CD4-positive, alpha-beta T cell treated with Interleukin-1 beta for 1 hour (primary cell): ENCODE measurements around the gene IL17C.

Source experiments
- DNase-seq, 2 donors: peaks; one replicate each; pipeline ENCODE4 v3.0.0-alpha.2; 2020 to 2022

The IL17C gene

DNA sequence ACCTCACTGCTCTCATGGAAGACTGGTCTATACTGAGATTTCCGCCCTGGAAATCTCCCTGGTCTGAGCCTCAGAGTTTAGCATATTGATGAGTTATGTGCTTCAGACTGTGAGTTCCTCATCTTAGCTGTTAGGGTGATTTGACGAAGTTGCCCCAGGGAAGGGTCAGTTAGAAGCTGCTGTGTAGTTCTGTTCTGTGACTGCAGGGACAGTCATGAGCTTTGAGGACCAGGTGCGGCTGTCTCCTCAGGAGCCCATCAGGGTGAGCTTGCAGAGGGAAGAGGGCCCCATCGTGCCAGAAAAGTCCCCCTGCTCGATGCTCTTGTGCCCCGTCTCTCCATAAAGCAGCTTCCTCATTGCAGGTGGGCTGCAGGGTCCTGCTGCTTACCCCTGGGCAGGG lies 28.3 kb upstream of the IL17C start:
- DNase-seq: no peak

DNA sequence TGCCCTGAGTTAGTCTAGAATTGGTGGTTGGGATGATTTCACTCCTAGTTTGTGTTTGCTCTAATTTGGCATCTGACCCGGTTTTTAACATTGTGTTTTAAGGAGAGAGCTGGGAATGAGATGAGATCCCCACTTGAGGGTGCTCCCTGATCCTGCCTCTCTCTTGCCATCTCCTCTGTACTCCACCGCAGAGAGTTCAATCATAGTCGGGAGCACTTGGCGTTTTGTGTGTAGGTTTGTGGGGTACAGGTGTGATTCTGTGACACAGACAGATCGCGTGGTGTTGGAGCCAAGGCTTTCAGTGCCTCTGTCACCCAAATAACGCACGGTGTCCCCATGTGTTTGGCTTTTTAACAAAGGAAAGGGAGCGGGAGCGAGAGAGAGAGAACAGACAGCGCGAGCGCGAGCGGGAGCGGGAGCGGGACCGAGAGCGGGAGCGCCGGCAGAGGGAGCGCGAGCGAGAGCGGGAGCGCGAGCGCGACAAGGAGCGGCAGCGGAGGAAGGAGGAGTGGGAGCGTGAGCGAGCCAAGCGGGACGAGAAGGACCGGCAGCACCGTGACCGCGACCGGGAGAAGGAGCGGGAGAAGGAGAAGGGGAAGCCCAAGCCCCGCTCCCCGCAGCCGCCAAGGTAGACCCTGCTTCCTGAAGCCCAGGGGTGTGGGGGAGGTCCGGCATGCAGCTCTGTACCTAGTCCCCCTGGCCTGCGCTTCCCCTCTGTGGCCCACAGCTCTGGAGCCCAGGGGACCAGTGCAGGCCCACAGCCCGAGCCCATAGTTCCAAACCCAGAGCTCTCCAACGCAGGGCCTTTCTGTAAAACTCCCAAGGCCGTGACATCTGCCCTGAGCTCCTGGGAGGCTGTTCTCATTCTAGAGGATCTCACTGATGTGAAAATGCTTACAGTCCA lies 27.2 kb upstream of the IL17C start:
- no peak for DNase-seq

DNA sequence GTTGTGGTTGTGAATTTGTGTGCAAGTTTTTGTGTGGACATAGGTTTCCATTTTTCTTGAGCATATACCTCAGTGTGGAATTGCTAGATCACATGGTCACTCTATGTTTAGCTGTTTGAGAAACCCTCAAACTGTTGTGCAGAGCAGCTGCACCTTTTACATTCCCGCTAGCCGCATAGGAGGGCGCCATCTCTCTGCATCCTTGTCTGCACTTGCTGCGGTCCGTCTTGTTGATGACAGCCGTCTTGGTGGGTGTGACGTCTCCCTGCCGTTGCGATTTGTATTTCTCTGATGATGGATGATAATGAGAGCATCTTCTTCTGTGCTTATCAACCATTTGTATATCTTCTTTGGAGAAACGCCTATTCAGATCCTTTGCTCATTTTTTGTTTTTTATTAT lies 25.1 kb upstream of the IL17C start:
- no peak for DNase-seq

DNA sequence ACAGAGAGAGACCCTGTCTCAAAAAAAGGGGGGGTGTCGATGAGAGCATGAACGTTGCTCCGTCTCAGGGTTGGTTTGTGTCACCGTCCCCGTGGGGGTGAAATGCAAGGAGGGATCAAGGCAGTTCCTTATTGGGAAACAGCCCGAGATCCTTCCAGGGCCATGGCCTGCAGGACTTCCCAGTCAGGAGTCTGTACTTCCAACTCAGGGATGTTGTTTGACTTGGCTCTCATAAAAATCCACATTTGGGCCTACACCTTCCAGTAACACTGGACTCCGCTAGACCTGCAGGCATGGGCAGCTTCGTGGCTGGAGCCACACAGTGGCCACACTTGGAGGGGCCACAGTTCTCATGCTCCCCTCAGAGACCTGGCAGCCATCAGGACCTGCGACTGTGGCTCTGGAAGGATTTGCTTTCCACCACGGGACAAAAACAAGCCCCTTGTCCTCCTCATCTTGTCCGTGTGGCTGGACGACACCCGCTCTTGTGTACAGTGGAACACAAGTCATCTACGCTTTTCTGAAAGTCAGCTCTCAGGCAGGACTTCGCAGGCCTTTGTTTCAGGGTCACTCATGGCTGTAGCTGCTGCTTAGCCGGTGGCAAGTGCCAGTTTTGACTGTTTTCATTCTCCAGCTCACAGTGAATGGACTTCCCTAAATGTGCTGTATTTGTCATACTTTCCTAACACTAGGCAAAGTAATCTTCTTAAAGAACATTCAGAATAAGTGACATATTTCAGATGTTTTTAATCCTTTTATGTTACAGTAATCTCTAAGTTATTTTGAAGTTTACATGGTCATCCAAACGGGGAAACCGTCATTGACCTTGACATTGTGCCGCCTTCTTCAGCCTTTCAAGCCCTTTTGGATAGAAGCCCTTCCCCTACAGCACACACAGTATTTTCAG lies 24.2 kb upstream of the IL17C start:
- no peak for DNase-seq

DNA sequence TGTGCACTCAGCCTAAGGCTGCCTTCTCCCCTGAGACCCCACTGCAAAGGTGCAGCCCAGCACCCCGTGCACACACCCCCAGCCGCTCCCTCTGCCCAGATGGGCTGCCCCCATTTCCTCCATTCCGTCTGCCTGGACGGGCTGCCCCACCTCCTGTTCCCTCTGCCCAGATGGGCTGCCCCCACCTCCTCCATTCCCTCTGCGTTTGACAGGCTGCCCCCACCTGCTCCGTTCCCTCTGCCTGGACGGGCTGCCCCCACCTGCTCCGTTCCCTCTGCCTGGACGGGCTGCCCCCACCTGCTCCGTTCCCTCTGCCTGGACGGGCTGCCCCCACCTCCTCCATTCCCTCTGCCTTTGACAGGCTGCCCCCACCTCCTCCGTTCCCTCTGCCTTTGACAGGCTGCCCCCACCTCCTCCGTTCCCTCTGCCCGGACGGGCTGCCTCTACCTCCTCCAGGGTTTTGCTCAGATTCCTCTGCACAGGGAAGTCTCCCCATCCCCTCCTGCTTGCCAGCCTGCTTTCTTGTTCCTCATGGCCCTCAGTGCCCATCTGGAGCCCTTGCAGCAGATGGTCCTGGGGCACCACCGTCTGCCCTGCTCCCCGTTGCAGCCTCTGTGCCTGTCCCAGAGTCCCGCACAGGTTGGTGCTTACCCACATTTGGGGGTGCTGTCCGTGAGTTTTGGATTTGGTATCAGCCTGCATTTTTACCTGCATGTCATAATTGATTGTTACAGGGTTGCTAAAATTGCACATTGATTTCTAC lies 23.4 kb upstream of the IL17C start:
- no peak for DNase-seq

DNA sequence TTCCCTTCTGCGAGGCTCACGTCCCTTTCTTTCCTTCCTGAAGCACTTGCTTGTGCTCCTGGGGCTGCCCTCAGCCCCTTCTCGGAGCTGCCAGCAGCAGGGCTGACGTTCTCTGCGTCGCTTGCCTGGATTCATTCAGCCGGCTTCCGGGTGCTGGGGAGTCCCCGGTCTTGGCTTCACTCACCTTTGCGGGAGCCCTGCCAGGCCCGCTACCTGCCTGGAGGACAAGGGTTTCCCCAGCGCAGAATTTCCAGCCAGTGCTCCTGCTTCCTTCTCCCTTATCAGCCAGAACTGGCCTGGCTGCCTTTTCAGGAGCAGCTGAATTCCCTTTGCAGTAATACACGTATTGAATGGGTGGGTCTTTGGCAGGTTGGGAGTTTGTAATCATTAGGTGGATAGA lies 22.1 kb upstream of the IL17C start:
- DNase-seq: no peak

DNA sequence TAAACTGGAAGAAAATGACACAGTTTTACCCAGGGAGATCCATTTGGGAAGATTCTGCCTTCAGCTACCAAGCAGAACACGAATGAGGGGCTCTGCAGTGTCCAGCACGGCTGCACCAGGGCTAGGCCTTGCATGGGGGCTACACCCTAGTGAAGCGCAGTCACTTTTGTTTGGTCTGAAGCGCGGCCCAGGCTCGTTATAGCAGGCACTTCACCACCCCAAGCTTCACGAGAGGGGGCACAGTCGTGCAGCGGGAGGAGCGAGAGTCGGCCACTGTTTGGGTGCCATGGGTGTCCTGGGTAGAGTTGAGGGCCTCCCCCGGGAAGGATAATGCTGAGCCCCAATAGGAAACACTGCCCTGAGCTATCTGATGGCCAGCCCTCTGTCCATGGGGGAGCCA lies 21.6 kb upstream of the IL17C start:
- no peak for DNase-seq

DNA sequence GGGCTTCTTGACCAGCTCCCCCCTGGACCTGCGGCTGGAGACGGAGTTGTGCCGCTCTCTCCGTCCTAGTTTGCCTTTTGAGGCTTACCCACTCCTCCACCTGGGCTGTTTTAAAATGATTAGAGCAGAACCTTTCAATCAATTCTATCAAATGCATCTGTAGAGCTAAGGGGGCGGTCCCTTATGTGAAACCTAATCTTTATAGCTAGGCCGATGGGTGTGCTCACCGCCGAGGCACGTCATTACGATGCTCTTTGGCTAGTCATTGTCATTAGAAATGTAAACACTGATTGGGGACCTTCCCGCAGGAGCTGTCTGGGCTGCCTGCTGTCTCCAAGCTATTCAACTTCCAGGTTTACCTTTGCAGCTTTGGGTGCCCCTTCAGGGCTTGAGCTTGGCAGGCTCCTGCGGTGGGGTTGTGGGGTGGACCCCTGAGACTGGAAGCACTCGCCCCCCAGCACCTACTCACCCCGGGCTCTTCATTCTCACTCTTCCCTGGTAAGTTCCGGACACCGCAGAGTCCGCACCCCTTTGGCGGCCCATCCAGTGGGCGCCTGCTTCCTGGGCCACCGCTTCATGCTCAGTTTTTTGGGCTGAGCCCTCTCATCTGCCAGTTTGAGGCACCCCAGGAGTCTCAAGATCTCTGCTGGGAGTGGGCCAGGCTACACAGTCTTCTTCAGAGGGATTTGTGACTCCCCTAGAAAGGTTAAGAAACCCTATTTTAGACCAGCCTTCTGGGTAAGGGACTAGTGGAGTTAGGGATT lies 20.9 kb upstream of the IL17C start:
- DNase-seq: no peak

DNA sequence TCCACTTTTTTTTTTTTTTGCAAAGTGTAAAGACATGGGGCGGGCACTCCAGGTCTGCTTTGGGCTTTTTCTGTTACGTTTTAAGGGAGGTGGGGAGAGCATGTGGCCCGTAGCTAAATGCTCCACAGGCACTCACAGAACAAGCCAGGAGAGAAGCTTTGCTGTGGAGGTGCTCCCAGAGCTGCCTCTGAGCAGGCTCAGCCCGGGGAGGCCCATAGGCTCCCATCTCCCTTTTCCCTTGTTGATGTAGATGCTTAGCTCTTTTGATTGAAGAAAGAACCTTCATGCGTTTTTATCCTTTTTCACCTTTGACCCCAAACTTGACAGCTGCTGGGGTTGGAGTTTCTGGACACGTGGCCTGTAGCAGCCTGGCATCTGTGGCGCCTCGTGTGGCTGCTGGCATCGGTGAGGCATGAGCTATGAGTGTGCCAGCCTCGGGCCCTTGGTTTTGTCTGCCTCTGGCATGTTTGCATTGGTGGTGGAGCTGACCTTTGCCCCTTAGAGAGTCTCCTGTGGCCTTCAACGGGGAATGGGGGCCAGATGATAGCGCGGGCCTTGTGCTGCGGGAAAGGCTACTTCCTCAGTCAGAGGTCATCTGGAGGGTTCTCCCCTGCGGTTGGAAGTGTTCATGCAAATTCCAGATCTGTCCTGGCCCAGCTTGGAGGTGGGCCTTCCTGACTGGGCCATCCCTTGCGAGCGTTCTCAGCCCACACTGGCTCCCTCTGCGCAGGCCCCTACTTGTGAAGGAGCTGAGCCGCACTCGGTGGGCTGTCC lies 20.0 kb upstream of the IL17C start:
- no peak for DNase-seq

DNA sequence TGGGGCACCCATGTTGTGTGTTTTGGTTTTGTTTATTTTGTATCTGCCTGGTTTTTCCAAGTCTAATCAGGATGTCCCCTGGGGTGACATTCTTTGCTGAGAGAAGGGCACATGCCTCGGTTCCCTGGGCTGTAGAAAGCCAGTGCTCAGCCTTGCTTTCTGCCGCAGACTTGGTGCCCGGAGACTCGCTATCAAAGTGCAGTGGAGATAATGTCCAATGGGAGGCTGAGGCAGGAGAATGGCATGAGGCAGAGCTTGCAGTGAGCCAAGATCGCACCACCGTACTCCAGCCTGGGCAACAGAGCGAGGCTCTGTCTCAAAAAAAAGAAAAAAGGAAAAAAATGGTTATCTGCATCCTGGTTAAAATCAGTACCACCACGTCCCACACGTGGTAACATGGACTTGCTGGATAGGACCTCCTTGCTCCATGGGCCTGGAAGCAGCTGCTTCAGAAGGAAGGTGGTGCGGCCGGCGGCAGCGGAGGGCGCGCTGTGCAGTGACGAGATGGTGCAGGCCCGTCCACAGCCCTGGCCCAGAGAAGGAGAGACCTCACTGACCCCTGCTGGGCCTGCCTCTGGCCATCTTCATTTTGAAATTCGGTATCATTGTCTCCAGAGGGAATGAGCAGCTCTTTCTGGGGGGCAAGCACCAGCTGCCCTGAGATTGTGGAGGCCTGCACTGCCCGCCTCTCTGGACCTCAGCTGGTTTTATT lies 19.3 kb upstream of the IL17C start:
- no peak for DNase-seq

DNA sequence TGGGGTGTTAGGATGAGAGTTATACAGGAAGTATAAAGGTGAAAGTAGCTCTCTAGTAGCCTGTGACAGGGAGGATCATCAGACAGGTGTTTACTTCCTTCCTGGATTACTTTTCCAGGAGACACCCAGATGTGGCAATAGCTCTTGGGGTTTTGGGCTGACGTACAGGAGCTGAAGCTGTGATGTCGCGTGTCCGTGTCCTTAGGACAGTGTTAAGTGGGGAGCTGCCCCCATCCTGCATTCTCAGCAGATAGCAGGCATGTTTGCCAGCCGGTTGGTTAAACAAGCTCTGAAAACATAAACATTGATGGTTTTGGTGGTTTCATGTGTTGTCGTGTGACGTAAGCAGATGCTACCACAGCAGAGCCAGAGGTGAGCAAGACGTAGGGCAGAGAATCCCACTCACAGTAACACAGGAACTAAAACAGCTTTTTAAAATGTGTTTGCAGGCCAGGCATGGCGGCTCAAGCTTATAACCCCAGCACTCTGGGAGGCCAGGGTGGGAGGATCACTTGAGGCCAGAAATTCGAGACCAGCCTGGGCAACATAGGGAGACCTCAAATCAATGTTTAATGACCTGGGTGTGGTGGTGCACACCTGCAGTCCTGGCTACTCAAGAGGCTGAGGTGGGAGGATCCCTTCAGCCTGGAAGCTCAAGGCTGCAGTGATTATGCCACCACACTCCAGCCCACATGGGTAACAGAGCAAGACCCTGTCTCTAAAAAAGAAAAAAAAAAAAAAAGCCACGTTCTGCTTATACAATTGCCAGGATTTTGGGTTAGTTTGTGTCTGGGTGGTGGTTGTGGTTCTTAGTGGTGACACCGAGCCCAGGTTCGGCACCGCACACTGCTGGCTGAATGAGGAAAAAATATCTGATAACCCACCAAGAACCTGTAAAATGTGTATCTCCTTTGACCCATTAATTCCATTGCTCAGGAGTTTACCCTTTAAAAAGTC lies 18.2 kb upstream of the IL17C start:
- peak; percentile 80 to 83 for DNase-seq

DNA sequence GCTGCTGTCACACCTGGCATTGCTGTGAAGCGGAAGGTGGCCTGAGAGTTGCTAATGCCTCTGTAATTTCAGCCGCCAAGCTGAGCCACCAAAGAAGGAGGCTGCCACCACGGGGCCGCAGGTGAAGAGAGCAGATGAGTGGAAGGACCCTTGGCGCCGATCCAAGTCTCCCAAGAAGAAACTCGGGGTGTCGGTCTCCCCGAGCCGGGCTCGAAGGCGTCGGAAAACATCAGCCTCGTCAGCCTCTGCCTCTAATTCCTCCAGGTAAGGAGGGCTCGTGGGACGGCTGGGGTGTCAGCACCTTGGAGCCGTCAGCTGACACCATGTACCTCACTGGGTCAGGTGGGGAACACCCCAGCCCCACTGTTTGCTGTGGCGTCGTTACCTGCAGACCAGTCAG lies 16.2 kb upstream of the IL17C start:
- DNase-seq: no peak

DNA sequence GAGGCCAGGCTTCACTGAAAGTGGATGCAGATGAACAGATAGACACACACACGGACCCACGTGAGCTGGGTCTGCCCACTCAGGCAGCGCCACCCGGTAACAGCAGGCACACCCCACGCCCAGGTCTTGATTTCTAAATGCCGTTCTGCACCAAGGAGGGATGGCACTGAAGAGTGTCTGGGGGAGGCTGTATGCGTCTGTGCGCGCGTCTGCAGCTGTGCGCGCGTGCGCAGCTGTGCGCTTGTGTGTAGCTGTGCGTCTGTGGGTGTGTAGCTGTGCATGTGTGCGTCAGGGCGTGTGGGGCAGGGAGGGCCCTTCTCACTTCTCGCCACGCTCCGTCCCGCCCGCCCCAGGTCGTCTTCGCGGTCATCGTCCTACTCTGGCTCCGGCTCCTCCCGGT lies 15.5 kb upstream of the IL17C start:
- DNase-seq: no peak

DNA sequence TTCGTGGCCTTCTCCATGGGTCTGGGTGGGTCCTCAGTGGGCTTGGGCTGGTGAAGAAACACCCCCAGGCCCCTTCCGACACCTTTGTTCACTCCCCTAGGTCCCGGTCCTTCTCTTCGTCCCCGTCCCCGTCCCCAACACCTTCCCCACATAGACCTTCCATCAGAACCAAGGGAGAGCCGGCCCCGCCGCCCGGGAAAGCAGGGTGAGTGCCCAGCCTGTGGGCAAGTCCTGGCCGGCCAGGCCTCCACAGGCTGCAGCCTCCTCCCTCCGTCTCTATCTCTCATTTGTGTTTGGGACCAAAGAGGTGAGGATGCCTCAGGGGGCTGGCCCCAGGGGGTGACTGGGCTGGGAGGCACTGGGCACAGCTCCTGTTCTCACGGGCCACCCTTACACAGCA lies 14.5 kb upstream of the IL17C start:
- DNase-seq: no peak

DNA sequence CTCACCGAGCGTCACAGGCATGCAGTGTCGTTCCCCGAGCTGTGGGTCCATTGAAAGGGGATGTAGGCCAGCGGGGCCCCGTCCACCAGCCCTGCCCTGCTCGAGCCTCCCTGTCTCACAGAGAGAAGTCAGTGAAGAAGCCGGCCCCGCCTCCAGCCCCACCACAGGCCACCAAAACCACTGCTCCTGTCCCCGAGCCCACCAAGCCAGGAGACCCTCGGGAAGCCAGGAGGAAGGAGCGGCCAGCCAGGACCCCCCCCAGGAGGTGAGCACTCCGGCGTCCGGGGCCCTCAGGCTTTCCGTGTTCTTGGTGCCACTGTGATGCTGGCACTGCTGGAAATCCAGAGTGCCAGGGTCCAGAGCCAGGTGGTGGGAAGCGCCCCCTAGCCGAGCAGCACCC lies 13.9 kb upstream of the IL17C start:
- DNase-seq: no peak

DNA sequence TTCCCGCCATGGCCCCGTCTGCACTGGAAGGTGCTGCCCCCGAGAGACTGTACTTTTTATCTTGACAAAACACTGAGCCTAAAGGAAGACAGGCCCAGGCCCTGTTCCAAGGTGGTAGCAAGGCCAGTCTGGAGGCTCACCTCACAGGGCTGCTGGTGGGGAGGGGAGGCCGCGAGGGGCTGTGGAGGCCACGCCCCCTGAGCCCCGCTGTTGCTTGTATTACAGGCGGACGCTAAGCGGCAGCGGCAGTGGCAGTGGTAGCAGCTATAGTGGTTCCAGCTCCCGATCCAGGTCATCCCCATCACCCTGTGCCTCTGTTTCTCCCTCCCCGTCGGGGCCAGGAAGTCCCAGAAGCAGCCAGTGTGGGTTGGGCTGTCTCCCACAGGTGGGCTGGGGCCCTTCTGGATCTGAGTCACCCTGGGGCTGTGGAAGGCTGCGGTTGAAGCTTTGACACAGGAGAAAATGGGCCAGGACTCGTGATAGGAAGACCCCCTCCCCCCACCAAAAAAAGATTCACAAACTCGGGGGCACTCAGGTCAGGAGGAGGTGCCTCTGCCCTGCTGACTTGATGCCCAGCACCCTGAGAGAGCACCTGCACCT lies 13.3 kb upstream of the IL17C start:
- DNase-seq: no peak

DNA sequence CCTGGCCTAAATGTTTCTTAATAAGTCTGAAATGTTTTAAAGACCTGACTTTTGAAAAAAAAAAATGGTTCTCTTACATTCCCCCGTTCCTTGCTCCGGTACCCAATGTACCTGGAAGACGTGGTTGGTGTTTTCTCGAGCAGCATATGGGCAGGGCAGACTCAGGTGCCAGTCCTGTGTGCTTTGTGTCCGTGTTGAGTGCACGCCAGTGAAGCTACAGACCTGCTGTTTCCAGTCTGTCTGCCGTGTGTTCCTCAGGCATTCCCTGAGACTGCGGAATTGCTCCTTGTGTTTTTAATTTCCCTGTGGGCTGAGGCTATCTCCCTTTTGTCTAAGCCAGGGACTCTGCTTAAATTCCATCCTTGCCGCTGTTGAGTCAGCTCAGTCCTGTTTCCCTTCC lies 11.7 kb upstream of the IL17C start:
- no peak for DNase-seq

DNA sequence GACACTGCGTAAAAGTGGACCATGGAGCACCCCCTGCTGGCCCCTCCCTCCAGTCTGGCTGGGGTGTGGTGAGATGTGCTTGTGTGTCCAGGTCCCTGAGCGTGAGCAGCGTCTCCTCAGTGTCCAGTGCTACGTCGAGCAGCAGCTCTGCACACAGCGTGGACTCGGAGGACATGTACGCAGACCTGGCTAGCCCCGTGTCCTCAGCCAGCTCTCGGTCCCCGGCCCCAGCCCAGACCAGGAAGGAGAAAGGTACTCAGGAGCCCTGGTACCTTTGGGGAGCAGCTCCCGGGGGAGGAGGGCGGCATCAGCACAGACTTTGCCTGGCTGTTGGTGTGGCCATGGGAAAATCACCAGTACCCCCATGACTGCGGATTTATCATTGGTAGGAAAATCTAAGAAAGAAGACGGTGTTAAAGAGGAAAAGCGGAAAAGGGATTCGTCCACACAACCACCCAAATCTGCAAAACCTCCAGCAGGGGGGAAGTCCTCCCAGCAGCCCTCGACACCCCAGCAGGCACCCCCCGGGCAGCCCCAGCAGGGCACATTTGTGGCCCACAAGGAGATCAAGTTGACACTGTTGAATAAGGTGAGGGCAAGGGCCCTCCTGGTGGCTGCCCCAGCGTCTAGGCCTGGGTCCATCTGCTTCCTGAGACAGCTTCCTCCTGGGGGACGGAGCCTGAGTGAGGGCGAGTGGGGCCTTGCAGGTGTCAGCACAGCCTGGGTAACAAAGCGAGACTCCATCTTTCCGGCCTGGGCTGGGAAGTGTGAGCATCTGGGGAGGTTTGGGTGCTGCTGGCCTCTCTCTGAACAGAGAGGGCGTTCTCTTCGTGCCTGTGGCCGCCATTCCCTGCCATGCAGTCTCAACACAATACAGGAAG lies 10.6 kb upstream of the IL17C start:
- DNase-seq: no peak
